GM23338 (cell line): Measurements from ENCODE around the gene HK1. TPM values are rescaled to one million over a fixed set of nuclear protein-coding genes. Genes with fewer than 3 reads are reported as not detected.
A peak's percentile ranks its signal among the peaks of the same experiment; 100 is the strongest.

Experiments used
- ATAC-seq: fragments of 200-7000 bp; cut with Tn5 transposase; 3 replicates; pipeline ENCODE4 v1.9.1; 2020
- DNase-seq: peaks from one replicate; pipeline ENCODE4 v3.0.0-alpha.2; 2015; ENCODE audit warnings: low spot score
- H2AFZ ChIP-seq: fragments of 200-600 bp; sonication (generic); 2 replicates; pipeline ENCODE4 v1.8.0; 2016; ENCODE audit warnings: antibody characterized with exemption, mild to moderate bottlenecking, moderate library complexity
- H3F3A ChIP-seq: fragments of 200-600 bp; sonication (generic); replicated peaks from 2 replicates; pipeline ENCODE4 v1.8.0; 2017; ENCODE audit warnings: antibody characterized with exemption, mixed run types, low read depth
- H3K27ac ChIP-seq: fragments of 200-600 bp; sonication (generic); 2 replicates; pipeline ENCODE4 v1.6.1; 2016; ENCODE audit warnings: low read depth
- H3K27me3 ChIP-seq: fragments of 200-600 bp; sonication (generic); 2 replicates; pipeline ENCODE4 v1.8.0; 2016; ENCODE audit warnings: mild to moderate bottlenecking, mixed run types, moderate library complexity; ENCODE audit not compliant: insufficient read depth
- H3K36me3 ChIP-seq: fragments of 200-600 bp; sonication (generic); 2 replicates; pipeline ENCODE4 v1.8.0; 2016; ENCODE audit warnings: mild to moderate bottlenecking; ENCODE audit not compliant: insufficient read depth
- H3K4me1 ChIP-seq: fragments of 200-600 bp; sonication (generic); 2 replicates; pipeline ENCODE4 v1.8.0; 2016; ENCODE audit warnings: mild to moderate bottlenecking, moderate library complexity; ENCODE audit not compliant: insufficient read depth
- H3K4me2 ChIP-seq: fragments of 200-600 bp; sonication (generic); 2 replicates; pipeline ENCODE4 v1.7.1; 2017; ENCODE audit warnings: mixed run types
- H3K4me3 ChIP-seq: fragments of 200-600 bp; sonication (generic); 2 replicates; pipeline ENCODE4 v1.6.1; 2016; ENCODE audit warnings: mixed run types
- H3K79me2 ChIP-seq: fragments of 200-600 bp; sonication (generic); replicated peaks from 2 replicates; pipeline ENCODE4 v1.8.0; 2017; ENCODE audit warnings: mild to moderate bottlenecking; ENCODE audit not compliant: insufficient read depth
- H3K9me2 ChIP-seq: fragments of 200-600 bp; sonication (generic); 2 replicates; pipeline ENCODE4 v1.8.0; 2017; ENCODE audit not compliant: insufficient read depth
- H4K20me1 ChIP-seq: fragments of 200-600 bp; sonication (generic); replicated peaks from 2 replicates; pipeline ENCODE4 v1.8.0; 2017; ENCODE audit warnings: mild to moderate bottlenecking; ENCODE audit not compliant: insufficient read depth
- H3K27ac Mint-ChIP-seq: 2 replicates; pipeline ENCODE4 v1.8.0; 2020; ENCODE audit warnings: inconsistent platforms, mild to moderate bottlenecking, moderate library complexity, mixed read lengths
- H3K27me3 Mint-ChIP-seq: 3 replicates; pipeline ENCODE4 v1.8.0; 2022; ENCODE audit warnings: low read depth, mild to moderate bottlenecking, moderate library complexity, mixed read lengths, inconsistent platforms; ENCODE audit not compliant: insufficient read depth, poor library complexity
- H3K36me3 Mint-ChIP-seq: 3 replicates; pipeline ENCODE4 v1.8.0; 2021; ENCODE audit warnings: low read depth, mild to moderate bottlenecking, inconsistent platforms, moderate library complexity, mixed read lengths
- H3K4me1 Mint-ChIP-seq: 3 replicates; pipeline ENCODE4 v1.8.0; 2020; ENCODE audit warnings: mild to moderate bottlenecking, inconsistent platforms, mixed read lengths
- H3K4me3 Mint-ChIP-seq: 3 replicates; pipeline ENCODE4 v1.8.0; 2021; ENCODE audit warnings: moderate library complexity, mild to moderate bottlenecking, inconsistent platforms, mixed read lengths
- H3K9me3 Mint-ChIP-seq: 3 replicates; pipeline ENCODE4 v1.8.0; 2020; ENCODE audit warnings: moderate library complexity, mild to moderate bottlenecking, inconsistent platforms, mixed read lengths
- CREB1 ChIP-seq: fragments of 250-450 bp; sonication (Bioruptor Pico); IDR thresholded peaks from 2 replicates; pipeline ENCODE4 v1.5.0; 2020; ENCODE audit warnings: low read depth, mild to moderate bottlenecking, moderate library complexity
- polyA plus RNA-seq: library from polyadenylated mRNA; unstranded; fragments of >200 nt; fragmentation: Nextera tagmentation; extraction: Ambion mirVana; gene quantifications from 2 replicates; pipeline ENCODE4 v1.2.1, GENCODE V29; 2016
- total RNA-seq: library from RNA; depleted of rRNA; stranded (reverse); fragments of >200 nt; shearing (Covaris generic); gene quantifications from 2 replicates; pipeline ENCODE4 v1.2.3, GENCODE V29; 2014
- TF ChIP-seq, protein P1 (sequence below): IDR thresholded peaks from one replicate; pipeline ENCODE4 v1.6.1; 2018; ENCODE audit warnings: antibody characterized with exemption; ENCODE audit not compliant: unreplicated experiment
- TF ChIP-seq, protein P2 (sequence below): fragments of 250-450 bp; sonication (Bioruptor Pico); IDR thresholded peaks from 2 replicates; pipeline ENCODE4 v1.5.0; 2020; ENCODE audit warnings: mild to moderate bottlenecking, moderate library complexity
- TF ChIP-seq, protein P3 (sequence below), 2 experiments: fragments of 200-600 bp in 1 of 2; sonication (generic) in 1 of 2; conservative IDR thresholded peaks; 2 replicates each; pipeline versions ENCODE4 v1.5.1 to v1.6.1; 2016 to 2017; ENCODE audit warnings: antibody characterized with exemption in 2 of 2, low read depth in 2 of 2, mild to moderate bottlenecking in 2 of 2, moderate library complexity in 1 of 2

Gene HK1
- total and polyA plus RNA-seq, 2 experiments from 2014 or later = 76.6 to 229 TPM

DNA sequence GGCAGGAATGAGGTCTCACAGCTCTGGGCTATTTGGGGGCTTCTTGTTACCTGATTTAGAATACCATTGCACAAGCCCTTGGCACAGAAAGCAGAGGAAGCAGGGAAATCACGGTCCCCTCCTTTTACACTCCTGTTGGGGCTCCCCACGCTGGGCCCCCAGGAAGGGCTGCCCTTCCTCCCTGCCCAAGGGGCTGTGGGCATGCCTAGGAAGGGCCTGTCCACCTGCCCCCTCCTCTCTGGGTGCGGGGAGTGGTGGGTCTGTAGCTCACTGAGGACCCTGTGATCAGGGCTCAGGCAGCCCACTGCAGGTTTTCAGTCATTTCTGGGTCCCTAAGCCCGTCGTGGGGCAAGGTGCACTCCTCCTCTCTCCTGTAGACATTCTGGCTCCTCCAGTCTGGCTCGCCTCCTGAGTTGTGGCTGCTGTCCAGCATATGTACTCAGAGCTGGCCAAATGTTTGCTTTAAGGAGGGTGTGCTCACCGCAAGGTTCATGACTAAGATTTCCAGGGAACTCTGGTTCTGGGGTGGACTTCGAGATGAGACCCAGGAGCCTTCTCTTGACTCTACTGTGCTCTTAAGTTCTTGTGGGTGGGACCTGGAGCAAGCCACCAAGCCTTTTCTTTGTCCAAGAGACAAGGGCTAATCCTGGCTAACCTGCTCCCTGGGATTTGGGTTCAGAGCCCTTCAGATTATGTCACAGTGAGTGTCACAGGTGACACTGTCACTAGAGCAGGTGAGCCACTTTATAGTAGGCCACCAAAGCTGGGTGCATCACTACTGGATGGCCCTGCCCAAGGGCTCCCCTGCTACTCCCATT lies 82.4 kb downstream of the HK1 start:
- H3K4me3 Mint-ChIP-seq = no peak overlapping the region
- H3K27me3 Mint-ChIP-seq = peaks cover 9% of the 10 kb centered on the region
- Histone ChIP-seq H3K9me2 (no peaks in the 10 kb centered on the region), H3K79me2 (peaks cover 90% of the 10 kb centered on the region), H3K27me3 (no peaks in the 10 kb centered on the region), H3K4me3 (no peak overlapping the region), H3K4me1 (peaks cover 25% of the 10 kb centered on the region), H3F3A (peaks cover 4% of the 10 kb centered on the region; the same call in 1 of the 2 replicates), H2AFZ (no peak overlapping the region), H4K20me1 (peaks cover 15% of the 10 kb centered on the region), H3K4me2 (no peak overlapping the region), H3K36me3 (peaks cover 13% of the 10 kb centered on the region), H3K27ac (peak overlapping the region; percentile 50; the same call in 1 of the 2 replicates)
- DNase-seq (no peak), ATAC-seq (no peak)
- peak overlapping the region; percentile 87; the same call in 1 of the 2 replicates for H3K27ac Mint-ChIP-seq
- TF ChIP-seq, protein P1, sequence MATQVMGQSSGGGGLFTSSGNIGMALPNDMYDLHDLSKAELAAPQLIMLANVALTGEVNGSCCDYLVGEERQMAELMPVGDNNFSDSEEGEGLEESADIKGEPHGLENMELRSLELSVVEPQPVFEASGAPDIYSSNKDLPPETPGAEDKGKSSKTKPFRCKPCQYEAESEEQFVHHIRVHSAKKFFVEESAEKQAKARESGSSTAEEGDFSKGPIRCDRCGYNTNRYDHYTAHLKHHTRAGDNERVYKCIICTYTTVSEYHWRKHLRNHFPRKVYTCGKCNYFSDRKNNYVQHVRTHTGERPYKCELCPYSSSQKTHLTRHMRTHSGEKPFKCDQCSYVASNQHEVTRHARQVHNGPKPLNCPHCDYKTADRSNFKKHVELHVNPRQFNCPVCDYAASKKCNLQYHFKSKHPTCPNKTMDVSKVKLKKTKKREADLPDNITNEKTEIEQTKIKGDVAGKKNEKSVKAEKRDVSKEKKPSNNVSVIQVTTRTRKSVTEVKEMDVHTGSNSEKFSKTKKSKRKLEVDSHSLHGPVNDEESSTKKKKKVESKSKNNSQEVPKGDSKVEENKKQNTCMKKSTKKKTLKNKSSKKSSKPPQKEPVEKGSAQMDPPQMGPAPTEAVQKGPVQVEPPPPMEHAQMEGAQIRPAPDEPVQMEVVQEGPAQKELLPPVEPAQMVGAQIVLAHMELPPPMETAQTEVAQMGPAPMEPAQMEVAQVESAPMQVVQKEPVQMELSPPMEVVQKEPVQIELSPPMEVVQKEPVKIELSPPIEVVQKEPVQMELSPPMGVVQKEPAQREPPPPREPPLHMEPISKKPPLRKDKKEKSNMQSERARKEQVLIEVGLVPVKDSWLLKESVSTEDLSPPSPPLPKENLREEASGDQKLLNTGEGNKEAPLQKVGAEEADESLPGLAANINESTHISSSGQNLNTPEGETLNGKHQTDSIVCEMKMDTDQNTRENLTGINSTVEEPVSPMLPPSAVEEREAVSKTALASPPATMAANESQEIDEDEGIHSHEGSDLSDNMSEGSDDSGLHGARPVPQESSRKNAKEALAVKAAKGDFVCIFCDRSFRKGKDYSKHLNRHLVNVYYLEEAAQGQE = peak; percentile 29
- no peak for TF ChIP-seq CREB1
- TF ChIP-seq, protein P2, sequence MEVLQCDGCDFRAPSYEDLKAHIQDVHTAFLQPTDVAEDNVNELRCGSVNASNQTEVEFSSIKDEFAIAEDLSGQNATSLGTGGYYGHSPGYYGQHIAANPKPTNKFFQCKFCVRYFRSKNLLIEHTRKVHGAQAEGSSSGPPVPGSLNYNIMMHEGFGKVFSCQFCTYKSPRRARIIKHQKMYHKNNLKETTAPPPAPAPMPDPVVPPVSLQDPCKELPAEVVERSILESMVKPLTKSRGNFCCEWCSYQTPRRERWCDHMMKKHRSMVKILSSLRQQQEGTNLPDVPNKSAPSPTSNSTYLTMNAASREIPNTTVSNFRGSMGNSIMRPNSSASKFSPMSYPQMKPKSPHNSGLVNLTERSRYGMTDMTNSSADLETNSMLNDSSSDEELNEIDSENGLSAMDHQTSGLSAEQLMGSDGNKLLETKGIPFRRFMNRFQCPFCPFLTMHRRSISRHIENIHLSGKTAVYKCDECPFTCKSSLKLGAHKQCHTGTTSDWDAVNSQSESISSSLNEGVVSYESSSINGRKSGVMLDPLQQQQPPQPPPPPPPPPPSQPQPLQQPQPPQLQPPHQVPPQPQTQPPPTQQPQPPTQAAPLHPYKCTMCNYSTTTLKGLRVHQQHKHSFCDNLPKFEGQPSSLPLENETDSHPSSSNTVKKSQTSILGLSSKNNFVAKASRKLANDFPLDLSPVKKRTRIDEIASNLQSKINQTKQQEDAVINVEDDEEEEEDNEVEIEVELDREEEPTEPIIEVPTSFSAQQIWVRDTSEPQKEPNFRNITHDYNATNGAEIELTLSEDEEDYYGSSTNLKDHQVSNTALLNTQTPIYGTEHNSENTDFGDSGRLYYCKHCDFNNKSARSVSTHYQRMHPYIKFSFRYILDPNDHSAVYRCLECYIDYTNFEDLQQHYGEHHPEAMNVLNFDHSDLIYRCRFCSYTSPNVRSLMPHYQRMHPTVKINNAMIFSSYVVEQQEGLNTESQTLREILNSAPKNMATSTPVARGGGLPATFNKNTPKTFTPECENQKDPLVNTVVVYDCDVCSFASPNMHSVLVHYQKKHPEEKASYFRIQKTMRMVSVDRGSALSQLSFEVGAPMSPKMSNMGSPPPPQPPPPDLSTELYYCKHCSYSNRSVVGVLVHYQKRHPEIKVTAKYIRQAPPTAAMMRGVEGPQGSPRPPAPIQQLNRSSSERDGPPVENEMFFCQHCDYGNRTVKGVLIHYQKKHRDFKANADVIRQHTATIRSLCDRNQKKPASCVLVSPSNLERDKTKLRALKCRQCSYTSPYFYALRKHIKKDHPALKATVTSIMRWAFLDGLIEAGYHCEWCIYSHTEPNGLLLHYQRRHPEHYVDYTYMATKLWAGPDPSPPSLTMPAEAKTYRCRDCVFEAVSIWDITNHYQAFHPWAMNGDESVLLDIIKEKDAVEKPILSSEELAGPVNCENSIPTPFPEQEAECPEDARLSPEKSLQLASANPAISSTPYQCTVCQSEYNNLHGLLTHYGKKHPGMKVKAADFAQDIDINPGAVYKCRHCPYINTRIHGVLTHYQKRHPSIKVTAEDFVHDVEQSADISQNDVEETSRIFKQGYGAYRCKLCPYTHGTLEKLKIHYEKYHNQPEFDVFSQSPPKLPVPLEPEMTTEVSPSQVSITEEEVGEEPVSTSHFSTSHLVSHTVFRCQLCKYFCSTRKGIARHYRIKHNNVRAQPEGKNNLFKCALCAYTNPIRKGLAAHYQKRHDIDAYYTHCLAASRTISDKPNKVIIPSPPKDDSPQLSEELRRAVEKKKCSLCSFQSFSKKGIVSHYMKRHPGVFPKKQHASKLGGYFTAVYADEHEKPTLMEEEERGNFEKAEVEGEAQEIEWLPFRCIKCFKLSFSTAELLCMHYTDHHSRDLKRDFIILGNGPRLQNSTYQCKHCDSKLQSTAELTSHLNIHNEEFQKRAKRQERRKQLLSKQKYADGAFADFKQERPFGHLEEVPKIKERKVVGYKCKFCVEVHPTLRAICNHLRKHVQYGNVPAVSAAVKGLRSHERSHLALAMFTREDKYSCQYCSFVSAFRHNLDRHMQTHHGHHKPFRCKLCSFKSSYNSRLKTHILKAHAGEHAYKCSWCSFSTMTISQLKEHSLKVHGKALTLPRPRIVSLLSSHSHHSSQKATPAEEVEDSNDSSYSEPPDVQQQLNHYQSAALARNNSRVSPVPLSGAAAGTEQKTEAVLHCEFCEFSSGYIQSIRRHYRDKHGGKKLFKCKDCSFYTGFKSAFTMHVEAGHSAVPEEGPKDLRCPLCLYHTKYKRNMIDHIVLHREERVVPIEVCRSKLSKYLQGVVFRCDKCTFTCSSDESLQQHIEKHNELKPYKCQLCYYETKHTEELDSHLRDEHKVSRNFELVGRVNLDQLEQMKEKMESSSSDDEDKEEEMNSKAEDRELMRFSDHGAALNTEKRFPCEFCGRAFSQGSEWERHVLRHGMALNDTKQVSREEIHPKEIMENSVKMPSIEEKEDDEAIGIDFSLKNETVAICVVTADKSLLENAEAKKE (CRISPR knock-in tag) = no peak
- TF ChIP-seq, protein P3, sequence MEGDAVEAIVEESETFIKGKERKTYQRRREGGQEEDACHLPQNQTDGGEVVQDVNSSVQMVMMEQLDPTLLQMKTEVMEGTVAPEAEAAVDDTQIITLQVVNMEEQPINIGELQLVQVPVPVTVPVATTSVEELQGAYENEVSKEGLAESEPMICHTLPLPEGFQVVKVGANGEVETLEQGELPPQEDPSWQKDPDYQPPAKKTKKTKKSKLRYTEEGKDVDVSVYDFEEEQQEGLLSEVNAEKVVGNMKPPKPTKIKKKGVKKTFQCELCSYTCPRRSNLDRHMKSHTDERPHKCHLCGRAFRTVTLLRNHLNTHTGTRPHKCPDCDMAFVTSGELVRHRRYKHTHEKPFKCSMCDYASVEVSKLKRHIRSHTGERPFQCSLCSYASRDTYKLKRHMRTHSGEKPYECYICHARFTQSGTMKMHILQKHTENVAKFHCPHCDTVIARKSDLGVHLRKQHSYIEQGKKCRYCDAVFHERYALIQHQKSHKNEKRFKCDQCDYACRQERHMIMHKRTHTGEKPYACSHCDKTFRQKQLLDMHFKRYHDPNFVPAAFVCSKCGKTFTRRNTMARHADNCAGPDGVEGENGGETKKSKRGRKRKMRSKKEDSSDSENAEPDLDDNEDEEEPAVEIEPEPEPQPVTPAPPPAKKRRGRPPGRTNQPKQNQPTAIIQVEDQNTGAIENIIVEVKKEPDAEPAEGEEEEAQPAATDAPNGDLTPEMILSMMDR (conservative IDR thresholded peaks at IDR 0.05; ENCODE audit: low read depth in 2 of 2) = no peak
- peaks cover 30% of the 10 kb centered on the region for H3K36me3 Mint-ChIP-seq
- no peaks in the 10 kb centered on the region for H3K9me3 Mint-ChIP-seq
- peaks cover 32% of the 10 kb centered on the region for H3K4me1 Mint-ChIP-seq
